Panc1 (cell line): ENCODE measurements around the gene TSSK6.

Source experiments
- POLR2AphosphoS5 ChIP-seq: IDR thresholded peaks from 2 replicates; pipeline ENCODE4 v1.6.1; 2012; ENCODE audit warnings: mild to moderate bottlenecking, low read depth, low read length, moderate library complexity
- TF ChIP-seq, protein P1 (sequence below): fragments of 450-650 bp; IDR thresholded peaks from 2 replicates; pipeline ENCODE4 v1.5.1; 2017; ENCODE audit warnings: mild to moderate bottlenecking

DNA sequence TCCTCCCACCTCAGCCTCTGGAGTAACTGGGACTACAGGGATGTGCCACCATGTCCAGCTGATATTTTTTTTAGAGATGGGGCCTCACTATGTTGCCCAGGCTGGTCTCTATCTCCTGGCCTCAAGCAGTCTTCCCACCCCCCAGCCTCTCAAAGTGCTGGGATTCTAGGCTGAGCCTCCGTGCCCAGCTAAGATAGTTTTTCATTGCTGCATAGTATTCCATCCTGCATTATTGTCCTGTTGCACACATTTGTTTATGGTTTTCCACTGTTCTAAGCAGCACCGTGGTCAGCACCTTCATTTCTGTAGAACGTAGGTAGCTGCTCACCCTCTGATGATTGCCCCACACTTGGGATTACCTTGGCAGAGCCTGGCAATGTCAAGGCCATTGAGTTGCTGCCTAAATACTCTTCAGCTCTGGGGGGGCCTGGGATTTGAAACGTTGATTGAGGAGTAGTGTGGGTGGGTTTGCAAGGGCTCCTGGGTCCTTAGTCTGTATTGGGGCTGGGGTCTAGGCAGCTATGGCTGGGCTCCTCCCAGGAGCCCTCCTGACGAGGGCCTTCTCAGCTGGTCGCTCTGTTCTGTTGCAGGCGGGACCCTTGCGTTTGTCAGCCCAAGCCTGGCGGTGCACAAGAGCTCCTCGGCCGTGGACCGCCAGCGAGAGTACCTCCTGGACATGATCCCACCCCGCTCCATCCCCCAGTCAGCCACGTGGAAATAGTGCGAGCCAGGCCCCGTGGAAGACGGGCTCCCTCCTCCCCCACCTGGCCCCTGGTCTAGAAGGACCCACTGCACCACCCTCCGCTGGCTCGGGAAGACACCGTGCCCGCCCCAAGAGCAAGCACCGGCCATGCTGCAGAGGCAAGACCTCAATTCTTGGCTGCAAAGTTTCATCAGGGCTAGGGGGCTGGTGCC, 10.3 kb downstream of the TSSK6 start:
- TF ChIP-seq, protein P1, sequence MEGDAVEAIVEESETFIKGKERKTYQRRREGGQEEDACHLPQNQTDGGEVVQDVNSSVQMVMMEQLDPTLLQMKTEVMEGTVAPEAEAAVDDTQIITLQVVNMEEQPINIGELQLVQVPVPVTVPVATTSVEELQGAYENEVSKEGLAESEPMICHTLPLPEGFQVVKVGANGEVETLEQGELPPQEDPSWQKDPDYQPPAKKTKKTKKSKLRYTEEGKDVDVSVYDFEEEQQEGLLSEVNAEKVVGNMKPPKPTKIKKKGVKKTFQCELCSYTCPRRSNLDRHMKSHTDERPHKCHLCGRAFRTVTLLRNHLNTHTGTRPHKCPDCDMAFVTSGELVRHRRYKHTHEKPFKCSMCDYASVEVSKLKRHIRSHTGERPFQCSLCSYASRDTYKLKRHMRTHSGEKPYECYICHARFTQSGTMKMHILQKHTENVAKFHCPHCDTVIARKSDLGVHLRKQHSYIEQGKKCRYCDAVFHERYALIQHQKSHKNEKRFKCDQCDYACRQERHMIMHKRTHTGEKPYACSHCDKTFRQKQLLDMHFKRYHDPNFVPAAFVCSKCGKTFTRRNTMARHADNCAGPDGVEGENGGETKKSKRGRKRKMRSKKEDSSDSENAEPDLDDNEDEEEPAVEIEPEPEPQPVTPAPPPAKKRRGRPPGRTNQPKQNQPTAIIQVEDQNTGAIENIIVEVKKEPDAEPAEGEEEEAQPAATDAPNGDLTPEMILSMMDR, result no peak
- no peak for TF ChIP-seq POLR2AphosphoS5
